Dermis lymphatic vessel endothelial cell (primary cell): ENCODE results near the gene PDZD7. TPM values are rescaled to one million over a fixed set of nuclear protein-coding genes. Genes with fewer than 3 reads are reported as not detected.

Experiments
- total RNA-seq: library from RNA; depleted of rRNA; stranded (reverse); fragments of >200 nt; gene quantifications from 2 replicates; pipeline ENCODE4 v1.2.1, GENCODE V29; 2014

PDZD7 gene
- total RNA-seq, result 0.22 and 0.43 TPM in 2 replicates

DNA sequence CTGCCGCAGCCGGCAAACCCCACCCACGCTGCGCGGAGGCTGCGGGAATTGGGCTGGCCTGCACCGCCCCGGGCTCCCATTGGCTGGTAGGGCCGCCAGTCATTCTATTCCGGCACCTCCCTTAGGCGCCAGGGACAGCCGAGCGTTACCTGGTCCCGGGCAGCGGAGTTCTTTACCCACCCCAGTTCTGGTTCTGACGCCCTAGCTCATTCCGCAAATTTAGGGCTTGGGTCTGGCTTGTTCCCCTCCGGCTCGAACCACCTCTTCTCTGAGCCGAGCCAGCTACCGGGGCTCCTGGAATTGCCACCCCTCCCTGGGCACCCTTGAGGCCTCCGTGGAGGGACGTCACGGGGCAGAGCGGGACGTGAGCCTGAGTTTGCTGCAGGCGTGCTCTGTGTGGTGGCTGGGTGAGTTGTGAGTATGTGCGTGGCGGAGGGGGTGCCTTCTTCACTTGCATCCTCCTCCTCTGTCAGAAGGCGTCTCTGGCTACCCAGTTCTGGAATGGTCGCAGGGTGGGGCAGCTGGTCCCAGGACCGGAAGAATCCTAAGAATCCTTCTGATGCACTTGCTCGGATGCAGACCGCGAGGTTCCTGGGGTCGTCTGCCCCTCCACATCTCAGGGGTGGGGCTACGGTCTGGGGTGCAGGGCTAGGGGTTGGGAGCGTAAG lies at the start of gene PDZD7, which contains the start of gene SFXN3:
Gene PDZD7 (minus strand): TSS at position 2 of the 668 bp plus-strand sequence. CDS start 910 bp downstream, outside the sequence.
Gene SFXN3 (plus strand): TSS at position 107 of the 668 bp plus-strand sequence. CDS start 3,461 bp downstream, outside the sequence.

DNA sequence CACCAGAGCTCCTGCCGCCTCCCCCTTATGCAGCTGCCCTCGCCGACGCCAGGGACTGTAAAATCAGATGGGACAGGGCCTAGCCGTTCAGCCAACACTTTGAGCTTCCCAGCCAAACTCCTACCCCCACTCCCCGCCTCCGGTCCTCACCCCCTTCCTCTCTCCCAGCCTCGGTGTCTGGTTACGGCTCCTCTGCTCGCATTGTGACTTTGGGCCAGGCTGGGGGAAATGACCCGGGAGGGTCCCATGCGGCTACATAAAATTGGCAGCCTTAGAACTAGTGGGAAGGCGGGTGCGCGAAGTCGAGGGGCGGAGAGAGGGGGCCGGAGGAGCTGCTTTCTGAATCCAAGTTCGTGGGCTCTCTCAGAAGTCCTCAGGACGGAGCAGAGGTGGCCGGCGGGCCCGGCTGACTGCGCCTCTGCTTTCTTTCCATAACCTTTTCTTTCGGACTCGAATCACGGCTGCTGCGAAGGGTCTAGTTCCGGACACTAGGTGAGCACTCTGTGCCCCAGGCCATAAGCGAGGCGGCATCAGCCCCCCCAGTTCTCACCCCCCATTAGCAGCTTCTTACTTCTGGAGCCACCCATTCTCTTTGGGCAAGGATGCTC lies 30.8 kb upstream of the PDZD7 start, which contains the start of gene KAZALD1:
Gene KAZALD1 (plus strand): TSS at position 366 of the 608 bp plus-strand sequence. CDS start 604 bp downstream, outside the sequence.

DNA sequence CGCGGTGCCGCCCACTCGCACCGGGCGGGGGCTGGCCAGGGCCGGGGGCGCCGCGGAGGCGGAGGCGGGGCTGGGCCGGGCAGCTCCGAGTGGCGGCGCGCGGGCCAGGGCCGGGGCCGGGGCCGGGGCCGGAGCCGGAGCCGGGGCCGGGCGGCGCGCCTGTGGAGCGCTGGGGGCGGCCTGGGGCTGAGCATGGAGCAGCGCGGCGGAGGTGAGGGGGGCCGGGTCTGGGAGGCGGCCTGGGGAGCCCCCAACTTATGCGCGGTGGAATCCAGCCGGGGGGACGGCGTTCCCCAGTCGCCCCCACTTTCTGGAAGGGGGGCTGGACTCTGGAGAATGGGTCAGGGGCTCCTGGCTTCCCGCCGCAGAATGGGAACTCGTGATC lies 31.2 kb downstream of the PDZD7 start, which contains the start of gene LZTS2:
Gene LZTS2 (plus strand): TSS at position 67 of the 385 bp plus-strand sequence. CDS start 2,731 bp downstream, outside the sequence.

DNA sequence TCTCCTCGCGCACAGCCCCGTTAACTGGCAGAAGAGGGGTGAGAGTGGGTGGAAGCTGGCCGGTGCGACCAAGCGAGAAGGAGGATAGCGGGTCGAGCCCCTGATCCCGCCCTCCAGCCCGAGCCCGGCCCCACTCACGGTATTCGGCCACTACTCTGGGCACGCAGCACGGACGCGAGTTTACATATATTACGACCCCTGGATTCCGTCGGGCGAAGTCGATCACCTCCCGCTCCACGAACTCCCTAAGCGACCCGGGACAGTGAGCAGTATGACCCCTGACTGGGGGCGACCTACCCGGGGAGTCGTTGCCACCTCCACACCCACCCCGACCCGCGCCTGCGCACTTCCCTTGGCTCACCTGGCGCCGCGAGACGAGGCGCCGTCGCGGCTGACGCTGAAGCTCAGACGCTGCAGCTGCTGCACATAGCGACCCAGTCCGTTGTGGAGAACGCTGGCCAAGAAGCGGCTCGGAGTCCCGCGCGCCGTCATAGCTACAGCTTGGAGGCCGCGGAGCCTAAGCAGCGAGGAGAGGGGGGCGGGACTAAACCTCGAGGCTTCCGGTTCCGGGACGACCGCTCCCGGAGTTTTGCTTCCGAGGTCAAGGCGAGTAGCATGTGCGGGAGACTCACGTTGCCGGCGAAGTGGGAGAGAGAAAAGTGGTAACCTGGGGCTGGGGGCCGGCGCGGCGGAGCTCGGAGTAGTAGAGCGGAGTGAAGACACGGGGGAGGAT lies 43.8 kb downstream of the PDZD7 start, which contains the start of the genes MRPL43 and TWNK:
Gene MRPL43 (minus strand): TSS at position 546 of the 733 bp plus-strand sequence. CDS start 54 bp downstream, at position 492.
Gene TWNK (plus strand): TSS at position 592 of the 733 bp plus-strand sequence. CDS start 668 bp downstream, outside the sequence.

DNA sequence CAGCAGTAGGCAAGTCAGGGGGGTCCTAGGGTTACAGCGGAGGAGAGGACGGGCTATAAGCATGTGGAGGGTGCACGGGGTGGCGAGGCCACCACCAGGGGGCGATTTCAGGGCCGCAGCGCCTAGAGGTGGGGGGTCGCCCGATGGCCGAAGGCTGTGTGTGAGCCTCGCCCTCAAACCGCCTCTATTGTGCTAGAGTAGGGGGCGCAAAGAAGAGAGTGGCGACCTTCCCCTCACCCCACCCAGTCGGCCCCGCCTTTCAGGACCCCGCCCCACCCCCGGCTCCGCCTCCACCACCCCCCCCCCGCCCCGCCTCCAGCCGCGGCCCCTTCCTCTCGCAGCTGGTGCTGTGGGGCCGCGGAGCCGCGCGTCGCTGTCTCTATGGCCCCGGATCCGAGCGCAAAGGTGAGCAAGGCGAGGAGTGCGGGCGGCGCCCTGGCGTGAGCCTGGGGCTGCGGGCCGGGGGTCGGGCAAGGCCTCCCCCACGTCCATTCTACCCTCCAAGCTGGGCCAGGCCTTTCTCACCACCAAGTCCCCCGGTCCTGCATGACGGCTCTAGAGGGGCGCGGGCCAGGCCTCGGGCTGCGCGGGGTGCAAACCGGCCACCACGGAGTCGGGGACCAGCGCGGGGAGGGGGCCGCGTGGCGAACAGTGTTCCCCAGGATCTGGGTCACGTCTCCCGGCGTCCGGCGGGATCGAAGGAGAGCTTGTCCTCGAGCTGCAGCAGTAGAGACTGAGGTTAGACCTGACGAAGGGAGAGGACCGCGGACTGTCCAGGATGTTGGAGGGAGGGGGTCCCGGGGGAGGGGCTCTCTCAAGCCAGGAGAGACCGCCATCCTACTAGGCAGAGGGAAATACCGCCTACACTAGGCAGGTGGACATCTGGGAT lies 61.5 kb downstream of the PDZD7 start, which contains the start of gene SEMA4G:
Gene SEMA4G (plus strand): TSS at position 318 of the 889 bp plus-strand sequence. CDS start 3,409 bp downstream, outside the sequence.

Other genes with a start within 250 kb of the PDZD7 start
- gene SLF2, start 118.2 kb downstream of the PDZD7 start, total RNA-seq, result 20.7 and 32.7 TPM in 2 replicates
- gene SEMA4G, start 61.6 kb downstream of the PDZD7 start, total RNA-seq, result 0.69 and 0.98 TPM in 2 replicates
- 48.1 and 52.4 TPM in 2 replicates for gene MRPL43, start 43.6 kb downstream of the PDZD7 start, total RNA-seq
- gene TWNK, start 43.6 kb downstream of the PDZD7 start, total RNA-seq, result 3.7 and 6.3 TPM in 2 replicates
- 29.5 and 37.7 TPM in 2 replicates for gene LZTS2, start 31.3 kb downstream of the PDZD7 start, total RNA-seq
- 49.0 and 56.1 TPM in 2 replicates for gene SFXN3, start 105 bp upstream of the PDZD7 start, total RNA-seq
- gene KAZALD1, start 30.9 kb upstream of the PDZD7 start, total RNA-seq, result 0.26 and 0.54 TPM in 2 replicates
- not detected in 2 replicates for gene TLX1, start 100.2 kb upstream of the PDZD7 start, total RNA-seq
- gene LBX1, start 198.3 kb upstream of the PDZD7 start, total RNA-seq, result not detected in 2 replicates